Thoracic aorta (tissue), 2 donors: ENCODE measurements around the gene C1QTNF9B. TPM values are rescaled to one million over a fixed set of nuclear protein-coding genes. Genes with fewer than 3 reads are reported as not detected.

Source experiments
- ATAC-seq: fragments of 150-250 bp; one replicate; pipeline ENCODE4 v1.8.0; 2017; ENCODE audit warnings: low read depth; ENCODE audit not compliant: insufficient number of reproducible peaks, low FRiP score
- DNase-seq: peaks from one replicate; pipeline ENCODE4 v3.0.0-alpha.2; 2020; ENCODE audit warnings: low spot score
- H3K27ac ChIP-seq, 2 donors: fragments of 200-600 bp; sonication (generic); 1 replicate in 1 of 2; 2 replicates in 1 of 2; pipeline ENCODE4 v1.5.1; 2016; ENCODE audit warnings: mild to moderate bottlenecking in 2 of 2, moderate library complexity in 2 of 2
- H3K27me3 ChIP-seq: fragments of 200-600 bp; sonication (generic); replicated peaks from 2 replicates; pipeline ENCODE4 v1.6.0; 2016; ENCODE audit warnings: mild to moderate bottlenecking; ENCODE audit not compliant: insufficient read depth
- H3K36me3 ChIP-seq: fragments of 200-600 bp; sonication (generic); one replicate; pipeline ENCODE4 v1.5.1; 2016
- H3K4me1 ChIP-seq, 2 donors: fragments of 200-600 bp; sonication (generic); 1 replicate in 1 of 2; 2 replicates in 1 of 2; pipeline versions ENCODE4 v1.5.1 to v1.6.0; 2016; ENCODE audit warnings: low read depth in 2 of 2, mild to moderate bottlenecking in 1 of 2; ENCODE audit not compliant: control insufficient read depth in 1 of 2
- H3K4me3 ChIP-seq: fragments of 200-600 bp; sonication (generic); 2 replicates; pipeline ENCODE4 v1.5.1; 2016; ENCODE audit warnings: mild to moderate bottlenecking
- H3K9me3 ChIP-seq: fragments of 200-600 bp; sonication (generic); 2 replicates; pipeline ENCODE4 v1.5.1; 2016
- CTCF ChIP-seq: fragments of 200-600 bp; sonication (generic); IDR thresholded peaks from one replicate; pipeline ENCODE4 v1.5.1; 2019; ENCODE audit warnings: antibody characterized with exemption
- total RNA-seq, 2 donors: library from RNA; depleted of rRNA; stranded (reverse); fragments of >200 nt; gene quantifications; one replicate each; pipeline versions ENCODE4 v1.1.0 to v1.2.3, GENCODE V29; 2016

C1QTNF9B gene
- total RNA-seq, 2 donors from 2014 or later: not detected

- Histone ChIP-seq H3K36me3 (peaks cover 5% of the 10 kb centered on the region), H3K4me3 (no peak overlapping the region), H3K27me3 (no peaks in the 10 kb centered on the region), H3K9me3 (no peaks in the 10 kb centered on the region), H3K4me1 (no peaks in the 10 kb centered on the region), H3K27ac (no peak overlapping the region)
- no peak for TF ChIP-seq CTCF
- DNase-seq (no peak), ATAC-seq (no peak)
Observed at GRCh38 chr13:23856008-23856750, 41.1 kb downstream of the C1QTNF9B start.

- ATAC-seq (no peak), DNase-seq (no peak)
- H3K36me3 ChIP-seq: peaks cover 5% of the 10 kb centered on the region
- no peaks in the 10 kb centered on the region for H3K9me3 ChIP-seq
- H3K4me1 ChIP-seq: no peaks in the 10 kb centered on the region
- no peak for TF ChIP-seq CTCF
- H3K27ac ChIP-seq: no peak overlapping the region
- no peaks in the 10 kb centered on the region for H3K27me3 ChIP-seq
- H3K4me3 ChIP-seq: no peak overlapping the region
Observed at GRCh38 chr13:23855360-23855759, 41.9 kb downstream of the C1QTNF9B start.

- H3K36me3 ChIP-seq: no peaks in the 10 kb centered on the region
- H3K27me3 ChIP-seq: no peaks in the 10 kb centered on the region
- H3K4me1 ChIP-seq: no peaks in the 10 kb centered on the region
- no peak for ATAC-seq
- DNase-seq: no peak
- H3K9me3 ChIP-seq: no peaks in the 10 kb centered on the region
- no peak for TF ChIP-seq CTCF
- no peak overlapping the region for H3K4me3 ChIP-seq
- no peak overlapping the region for H3K27ac ChIP-seq
Observed at GRCh38 chr13:23852351-23852750, 45.0 kb downstream of the C1QTNF9B start.

- Histone ChIP-seq H3K4me3 (no peak overlapping the region), H3K27me3 (no peaks in the 10 kb centered on the region), H3K9me3 (no peaks in the 10 kb centered on the region), H3K27ac (no peak overlapping the region), H3K36me3 (no peaks in the 10 kb centered on the region), H3K4me1 (no peaks in the 10 kb centered on the region)
- no peak for ATAC-seq
- no peak for DNase-seq
- no peak for TF ChIP-seq CTCF
Observed at GRCh38 chr13:23851106-23851505, 46.2 kb downstream of the C1QTNF9B start.

GRCh38 chr13:23850134-23850533 lies 47.2 kb downstream of the C1QTNF9B start:
- Histone ChIP-seq H3K4me1 (no peaks in the 10 kb centered on the region), H3K4me3 (no peak overlapping the region), H3K27ac (no peak overlapping the region), H3K27me3 (no peaks in the 10 kb centered on the region), H3K36me3 (no peaks in the 10 kb centered on the region), H3K9me3 (no peaks in the 10 kb centered on the region)
- ATAC-seq (no peak), DNase-seq (no peak)
- TF ChIP-seq CTCF: no peak
